Naive thymus-derived CD8-positive, alpha-beta T cell (primary cell): ENCODE data around the gene KHDC4. TPM values are rescaled to one million over a fixed set of nuclear protein-coding genes. Genes with fewer than 3 reads are reported as not detected.
A peak's percentile ranks its signal among the peaks of the same experiment; 100 is the strongest.

ENCODE experiments used
- ATAC-seq, 2 donors: fragments of 150-1000 bp; cut with Tn5 transposase in 1 of 2; sonication (Bioruptor Pico), chemical (Tn5 transposase) in 1 of 2; 1 replicate in 1 of 2; 2 replicates in 1 of 2; pipeline ENCODE4 v1.10.0; 2021; ENCODE audit warnings: mild to moderate bottlenecking in 2 of 2, moderate library complexity in 2 of 2
- POLR2A ChIA-PET: fragments of 350-600 bp; sonication (Branson Sonifier 250); formaldehyde crosslinking; loops from one replicate; lab custom pipeline; 2021; ENCODE audit warnings: antibody characterized with exemption; lab: Charles Lee
- DNase-seq, 10 donors: peaks; one replicate each; pipeline versions ENCODE4 v3.0.0 to v3.0.0-alpha.2; 2020 to 2022
- H3K27ac Mint-ChIP-seq, 10 donors: one replicate each; pipeline ENCODE4 v1.8.0; 2020 to 2022; ENCODE audit warnings: mild to moderate bottlenecking in 10 of 10, mixed read lengths in 10 of 10, moderate library complexity in 4 of 10, inconsistent platforms in 1 of 10
- H3K27me3 Mint-ChIP-seq, 5 donors: one replicate each; pipeline ENCODE4 v1.8.0; 2021 to 2022; ENCODE audit warnings: mixed read lengths in 5 of 5
- H3K36me3 Mint-ChIP-seq, 3 donors: one replicate each; pipeline ENCODE4 v1.8.0; 2020 to 2022; ENCODE audit warnings: mixed read lengths in 3 of 3, mild to moderate bottlenecking in 2 of 3, inconsistent platforms in 1 of 3
- H3K4me1 Mint-ChIP-seq, 4 donors: one replicate each; pipeline ENCODE4 v1.8.0; 2021 to 2022; ENCODE audit warnings: mixed read lengths in 4 of 4
- H3K4me3 Mint-ChIP-seq, 10 donors: one replicate each; pipeline ENCODE4 v1.8.0; 2020 to 2022; ENCODE audit warnings: mild to moderate bottlenecking in 10 of 10, mixed read lengths in 10 of 10, moderate library complexity in 6 of 10, inconsistent platforms in 1 of 10
- H3K9me3 Mint-ChIP-seq, 9 donors: one replicate each; pipeline ENCODE4 v1.8.0; 2020 to 2022; ENCODE audit warnings: mixed read lengths in 9 of 9, mild to moderate bottlenecking in 3 of 9, inconsistent platforms in 1 of 9, moderate library complexity in 1 of 9
- microRNA-seq: library from miRNA; unstranded; fragments of <30 nt; microRNA quantifications from one replicate; pipeline ENCODE4 v1.2.0, GENCODE V29; 2022; ENCODE audit warnings: borderline microRNAs expressed
- polyA plus RNA-seq, 3 donors: library from polyadenylated mRNA; unstranded; fragments of 300-500 nt; fragmentation: Illumina TruSeq; gene quantifications; one replicate each; pipeline ENCODE4 v1.2.3, GENCODE V29; 2021
- total RNA-seq, 8 experiments: library from RNA in 2 of 8; stranded (reverse) in 2 of 8; gene quantifications; one replicate each; pipeline ENCODE4 v1.2.3 and lab custom pipeline; 2021 to 2026

KHDC4 gene
- total and polyA plus RNA-seq, 5 experiments from 2014 or later: 5.0 to 110 (median 7.2) TPM

DNA sequence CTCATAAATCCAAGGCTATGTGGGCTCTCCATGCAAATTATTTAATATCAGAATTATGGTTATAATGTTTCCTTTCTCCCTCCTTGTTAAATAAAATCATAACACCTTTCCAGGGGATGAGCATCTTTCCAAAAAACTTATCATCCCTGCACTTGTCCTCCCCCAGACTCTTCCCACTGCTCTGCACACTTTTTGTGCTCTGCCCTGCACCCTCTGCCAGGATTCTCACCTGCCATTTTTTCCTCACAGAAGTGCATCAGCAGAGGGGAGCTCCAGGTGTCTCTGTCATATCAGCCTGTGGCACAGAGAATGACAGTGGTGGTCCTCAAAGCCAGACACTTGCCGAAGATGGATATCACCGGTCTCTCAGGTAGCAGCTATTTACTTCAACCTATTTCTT lies 54.0 kb downstream of the KHDC4 start:
- Mint-ChIP-seq H3K36me3 (no peaks in the 10 kb centered on the region), H3K27ac (no peak overlapping the region), H3K4me1 (peaks cover 0 to 2% (median 0%) of the 10 kb centered on the region in 4 donors), H3K27me3 (no peaks in the 10 kb centered on the region), H3K9me3 (no peaks in the 10 kb centered on the region), H3K4me3 (no peak overlapping the region)
- ATAC-seq: no peak
- POLR2A ChIA-PET: interaction anchor here (0.6 kb wide), 1 partner anchor 51 kb away, joined by 7 read pairs; no protein-coding TSS in a partner anchor
- DNase-seq: no peak

- DNase-seq (no peak), ATAC-seq (no peak)
- H3K36me3 Mint-ChIP-seq: no peaks in the 10 kb centered on the region
- peaks cover 0 to 2% (median 0%) of the 10 kb centered on the region in 4 donors for H3K4me1 Mint-ChIP-seq
- POLR2A ChIA-PET: no interaction called here
- peak overlapping the region in 1 of 10 donors; percentile 36 for H3K27ac Mint-ChIP-seq
- no peak overlapping the region for H3K4me3 Mint-ChIP-seq
- no peaks in the 10 kb centered on the region for H3K9me3 Mint-ChIP-seq
- H3K27me3 Mint-ChIP-seq: no peaks in the 10 kb centered on the region
Observed at GRCh38 chr1:155877945-155878344, 56.3 kb downstream of the KHDC4 start.

GRCh38 chr1:155873860-155874259 lies 60.4 kb downstream of the KHDC4 start:
- ATAC-seq (no peak), DNase-seq (no peak)
- H3K36me3 Mint-ChIP-seq: no peaks in the 10 kb centered on the region
- no peaks in the 10 kb centered on the region for H3K9me3 Mint-ChIP-seq
- H3K27ac Mint-ChIP-seq: no peak overlapping the region
- H3K4me3 Mint-ChIP-seq: no peak overlapping the region
- POLR2A ChIA-PET: interaction anchor here (0.6 kb wide), 2 partner anchors 20 to 29 kb away, joined by 3 to 7 read pairs; no protein-coding TSS in a partner anchor
- no peaks in the 10 kb centered on the region for H3K27me3 Mint-ChIP-seq
- no peaks in the 10 kb centered on the region for H3K4me1 Mint-ChIP-seq

GRCh38 chr1:155872527-155872926 lies 61.7 kb downstream of the KHDC4 start:
- no peaks in the 10 kb centered on the region for H3K9me3 Mint-ChIP-seq
- DNase-seq (no peak), ATAC-seq (no peak)
- H3K27ac Mint-ChIP-seq: peak overlapping the region in 1 of 10 donors; percentile 64
- no peaks in the 10 kb centered on the region for H3K36me3 Mint-ChIP-seq
- POLR2A ChIA-PET: interaction anchor here (2.1 kb wide), 1 partner anchor 13 kb away, joined by 6 read pairs; the partner anchor contains the start of gene SYT11
- no peaks in the 10 kb centered on the region for H3K27me3 Mint-ChIP-seq
- no peak overlapping the region for H3K4me3 Mint-ChIP-seq
- H3K4me1 Mint-ChIP-seq: no peaks in the 10 kb centered on the region

DNA sequence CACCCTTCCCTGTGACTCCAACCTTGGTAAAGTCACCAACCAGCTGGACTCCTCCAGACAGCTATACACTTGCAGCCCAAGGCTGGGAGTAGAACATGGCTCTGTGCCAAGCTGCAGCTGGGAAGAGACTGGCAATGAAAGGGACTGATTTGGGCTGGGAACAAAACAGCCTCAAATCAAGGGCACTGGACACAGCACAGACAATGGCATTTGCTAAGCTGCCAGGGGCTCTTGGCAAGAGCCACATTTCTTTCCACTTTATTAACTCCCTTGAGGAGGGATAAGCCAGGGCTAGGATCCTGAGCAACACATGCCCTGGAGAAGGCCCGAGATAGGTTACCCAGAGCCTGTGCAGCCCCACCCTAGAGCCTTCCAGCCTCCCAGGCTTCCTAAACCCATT lies 62.8 kb downstream of the KHDC4 start:
- no peak for ATAC-seq
- Mint-ChIP-seq H3K27ac (no peak overlapping the region), H3K9me3 (no peaks in the 10 kb centered on the region)

DNA sequence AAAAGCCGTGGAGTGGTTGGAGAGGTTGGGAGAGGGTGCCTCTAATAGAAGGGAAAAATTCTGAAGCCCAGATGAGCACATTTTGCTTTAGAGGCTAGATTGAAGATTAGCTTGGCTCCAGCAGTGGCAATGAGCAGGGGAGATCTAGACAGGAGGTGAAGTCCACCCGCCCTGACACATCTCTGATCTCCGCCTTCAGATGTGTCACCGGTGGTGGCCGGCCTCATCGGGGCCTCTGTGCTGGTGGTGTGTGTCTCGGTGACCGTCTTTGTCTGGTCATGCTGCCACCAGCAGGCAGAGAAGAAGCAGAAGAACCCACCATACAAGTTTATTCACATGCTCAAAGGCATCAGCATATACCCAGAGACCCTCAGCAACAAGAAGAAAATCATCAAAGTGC lies 66.4 kb downstream of the KHDC4 start:
- POLR2A ChIA-PET: no interaction called here
- no peaks in the 10 kb centered on the region for H3K4me1 Mint-ChIP-seq
- DNase-seq (no peak), ATAC-seq (no peak)
- no peak overlapping the region for H3K4me3 Mint-ChIP-seq
- no peaks in the 10 kb centered on the region for H3K27me3 Mint-ChIP-seq
- H3K36me3 Mint-ChIP-seq: no peaks in the 10 kb centered on the region
- H3K27ac Mint-ChIP-seq: no peak overlapping the region
- H3K9me3 Mint-ChIP-seq: no peaks in the 10 kb centered on the region

More for the DNA sequence above, 62.8 kb downstream of the KHDC4 start:
- Mint-ChIP-seq H3K27me3 (no peaks in the 10 kb centered on the region), H3K4me3 (no peak overlapping the region), H3K36me3 (no peaks in the 10 kb centered on the region), H3K4me1 (no peaks in the 10 kb centered on the region)
- DNase-seq: no peak
- POLR2A ChIA-PET: interaction anchor here (2.1 kb wide), 1 partner anchor 12 kb away, joined by 6 read pairs; the partner anchor contains the start of gene SYT11

DNA sequence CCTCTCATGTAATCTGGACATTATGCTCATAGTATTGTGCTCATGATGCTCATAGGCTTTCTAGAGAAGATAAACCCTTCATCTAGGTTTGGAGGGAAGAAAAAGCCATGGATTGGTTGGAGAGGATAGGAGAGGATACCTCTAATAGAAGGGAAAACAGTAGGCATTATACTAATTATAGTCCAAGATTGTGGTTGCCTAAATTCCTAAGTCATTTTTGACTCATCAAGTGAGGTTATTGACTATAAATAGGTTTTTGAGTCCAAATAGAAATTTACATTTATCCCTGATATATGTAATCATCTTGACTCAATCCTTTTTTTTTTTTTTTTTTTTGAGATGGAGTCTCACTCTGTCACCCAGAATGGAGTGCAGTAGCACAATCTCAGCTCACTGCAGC lies 69.8 kb downstream of the KHDC4 start:
- POLR2A ChIA-PET: no interaction called here
- no peak for ATAC-seq
- Mint-ChIP-seq H3K9me3 (no peaks in the 10 kb centered on the region), H3K4me3 (no peak overlapping the region), H3K36me3 (no peaks in the 10 kb centered on the region), H3K27me3 (peaks cover 0 to 3% (median 1%) of the 10 kb centered on the region in 5 donors), H3K27ac (no peak overlapping the region), H3K4me1 (peaks cover 2 to 12% (median 11%) of the 10 kb centered on the region in 4 donors)
- no peak for DNase-seq

Small RNA genes lying within 50 kb of the gene (microRNA-seq; reads per million reads assigned to microRNA genes)
- not detected for gene MIR6738

Other genes with a start within 250 kb of the KHDC4 start
- gene YY1AP1, start 245.6 kb downstream of the KHDC4 start, total RNA-seq: 100 to 1,000 TPM; 113 to 130 TPM
- gene YY1AP1, start 245.6 kb downstream of the KHDC4 start, polyA plus RNA-seq: 10 to 100 TPM; 24.1 to 50.5 (median 30.0) TPM
- 100 to 1,000 TPM; 150 to 162 TPM for gene DAP3, start 245.3 kb downstream of the KHDC4 start, total RNA-seq
- gene DAP3, start 245.3 kb downstream of the KHDC4 start, polyA plus RNA-seq: 100 to 1,000 TPM; 111 to 129 (median 114) TPM
- gene GON4L, start 77.2 kb downstream of the KHDC4 start, total RNA-seq: 100 to 1,000 TPM; 120 to 131 TPM
- gene GON4L, start 77.2 kb downstream of the KHDC4 start, polyA plus RNA-seq: 10 to 100 TPM; 20.1 to 38.9 (median 21.3) TPM
- 1 to 10 TPM; 4.0 to 4.1 TPM for gene SYT11, start 74.8 kb downstream of the KHDC4 start, total RNA-seq
- 10 to 100 TPM in 1 of 3 donors, 1 to 10 TPM in 2; 3.1 to 10.4 (median 6.9) TPM for gene SYT11, start 74.8 kb downstream of the KHDC4 start, polyA plus RNA-seq
- gene RIT1, start 23.1 kb downstream of the KHDC4 start, total RNA-seq: 10 to 100 TPM; 39.2 to 42.5 TPM
- 10 to 100 TPM; 16.4 to 18.0 (median 17.0) TPM for gene RIT1, start 23.1 kb downstream of the KHDC4 start, polyA plus RNA-seq
- gene RXFP4, start 7.2 kb upstream of the KHDC4 start, total RNA-seq: not detected
- under 1 TPM in 1 of 3 donors, not detected in 2; 0.46 TPM for gene RXFP4, start 7.2 kb upstream of the KHDC4 start, polyA plus RNA-seq
- gene ARHGEF2, start 44.1 kb upstream of the KHDC4 start, total RNA-seq: 100 to 1,000 TPM; 204 to 210 TPM
- gene ARHGEF2, start 44.1 kb upstream of the KHDC4 start, polyA plus RNA-seq: 10 to 100 TPM; 13.8 to 22.0 (median 15.8) TPM
- 100 to 1,000 TPM; 199 to 218 TPM for gene SSR2, start 86.5 kb upstream of the KHDC4 start, total RNA-seq
- gene SSR2, start 86.5 kb upstream of the KHDC4 start, polyA plus RNA-seq: 100 to 1,000 TPM; 345 to 396 (median 347) TPM
- 10 to 100 TPM; 31.6 to 34.8 TPM for gene UBQLN4, start 119.4 kb upstream of the KHDC4 start, total RNA-seq
- 1 to 10 TPM; 6.9 to 9.7 (median 7.6) TPM for gene UBQLN4, start 119.4 kb upstream of the KHDC4 start, polyA plus RNA-seq
- 10 to 100 TPM; 22.6 to 24.2 TPM for gene LAMTOR2, start 120.4 kb upstream of the KHDC4 start, total RNA-seq
- 100 to 1,000 TPM in 1 of 3 donors, 10 to 100 TPM in 2; 89.1 to 102 (median 96.1) TPM for gene LAMTOR2, start 120.4 kb upstream of the KHDC4 start, polyA plus RNA-seq
- gene RAB25, start 126.7 kb upstream of the KHDC4 start, total RNA-seq: 1 to 10 TPM; 1.1 to 1.3 TPM
- gene RAB25, start 126.7 kb upstream of the KHDC4 start, polyA plus RNA-seq: 1 to 10 TPM in 1 of 3 donors, under 1 TPM in 2; 0.81 to 2.0 (median 0.96) TPM
- gene MEX3A, start 148.1 kb upstream of the KHDC4 start, total RNA-seq: under 1 TPM in 1 of 2 experiments, not detected in 1; 0.38 TPM
- gene MEX3A, start 148.1 kb upstream of the KHDC4 start, polyA plus RNA-seq: not detected
- 1 to 10 TPM; 2.0 to 2.7 TPM for gene LMNA, start 180.3 kb upstream of the KHDC4 start, total RNA-seq
- 1 to 10 TPM in 1 of 3 donors, under 1 TPM in 2; 0.62 to 4.0 (median 0.75) TPM for gene LMNA, start 180.3 kb upstream of the KHDC4 start, polyA plus RNA-seq
- 1 to 10 TPM; 1.2 TPM for gene SEMA4A, start 219.2 kb upstream of the KHDC4 start, total RNA-seq
- gene SEMA4A, start 219.2 kb upstream of the KHDC4 start, polyA plus RNA-seq: 1 to 10 TPM in 1 of 3 donors, under 1 TPM in 2; 0.16 to 1.4 (median 0.22) TPM